SH-SY5Y (cell line): ENCODE data around the gene MEI4.

Experiments
- GATA2 ChIP-seq: IDR thresholded peaks from 2 replicates; pipeline ENCODE4 v1.6.1; 2011; ENCODE audit warnings: mild to moderate bottlenecking, low read depth, low read length
- GATA3 ChIP-seq: IDR thresholded peaks from 2 replicates; pipeline ENCODE4 v1.6.1; 2011; ENCODE audit warnings: low read depth, mild to moderate bottlenecking, low read length, moderate library complexity

GRCh38 chr6:77815531-77815930 is 162.7 kb downstream of the MEI4 start:
- no peak for TF ChIP-seq GATA2
- TF ChIP-seq GATA3, result no peak
